Fibroblast of pulmonary artery (primary cell): ENCODE results near the gene MKKS.

Experiments used
- DNase-seq: peaks from one replicate; pipeline ENCODE4 v3.0.0-alpha.2; 2010; ENCODE audit warnings: low read depth
- H3K4me3 ChIP-seq: replicated peaks from 2 replicates; pipeline ENCODE4 v1.5.1; 2011; ENCODE audit warnings: low read depth, mild to moderate bottlenecking, control low read depth, low read length, moderate library complexity
- CTCF ChIP-seq: IDR thresholded peaks from 2 replicates; pipeline ENCODE4 v1.5.1; 2011; ENCODE audit warnings: mild to moderate bottlenecking, control low read depth, low read length, inconsistent platforms; ENCODE audit errors: missing control alignments

MKKS gene

GRCh38 chr20:10433623-10434466, at the start of gene MKKS:
Gene MKKS, minus strand, starts transcription at chr20:10434222. Its CDS starts 20,708 bp downstream, at chr20:10413514.
- TF ChIP-seq CTCF: no peak
- peak; percentile 94 for DNase-seq
- peak within 1 kb of the TSS; percentile 94 for H3K4me3 ChIP-seq

GRCh38 chr20:10483691-10484090, 49.7 kb upstream of the MKKS start:
- TF ChIP-seq CTCF: no peak

GRCh38 chr20:10481676-10482075, 47.7 kb upstream of the MKKS start:
- no peak for TF ChIP-seq CTCF
- DNase-seq: no peak
- H3K4me3 ChIP-seq: no peak overlapping the region

More at GRCh38 chr20:10483691-10484090, 49.7 kb upstream of the MKKS start:
- no peak for DNase-seq
- H3K4me3 ChIP-seq: no peak overlapping the region

GRCh38 chr20:10478930-10479329, 44.9 kb upstream of the MKKS start:
- no peak for TF ChIP-seq CTCF
- DNase-seq: no peak
- no peak overlapping the region for H3K4me3 ChIP-seq

- DNase-seq: no peak
- TF ChIP-seq CTCF: no peak
- no peak overlapping the region for H3K4me3 ChIP-seq
These were observed 44.2 kb upstream of the MKKS start for GRCh38 chr20:10478205-10478604.

GRCh38 chr20:10476319-10476724, 42.3 kb upstream of the MKKS start:
- H3K4me3 ChIP-seq: no peak overlapping the region
- peak; percentile 28 for DNase-seq
- TF ChIP-seq CTCF: no peak

GRCh38 chr20:10475225-10475624, 41.2 kb upstream of the MKKS start:
- no peak for TF ChIP-seq CTCF
- H3K4me3 ChIP-seq: no peak overlapping the region
- no peak for DNase-seq
